Dedifferentiated amniotic fluid mesenchymal stem cell (primary cell): ENCODE results near the gene FADS3.
A peak's percentile ranks its signal among the peaks of the same experiment; 100 is the strongest.

Experiments
- DNase-seq: peaks from one replicate; pipeline ENCODE4 v3.0.0-alpha.2; 2016; ENCODE audit errors: extremely low spot score

The FADS3 gene

GRCh38 chr11:61891331-61892084 is at the start of gene FADS3:
Gene FADS3 (minus strand): TSS chr11:61891545. CDS start chr11:61891381, 164 bp downstream.
- DNase-seq: peak; percentile 62

- no peak for DNase-seq
These were observed 49.1 kb upstream of the FADS3 start for GRCh38 chr11:61940466-61940865.

GRCh38 chr11:61935861-61936260 is 44.5 kb upstream of the FADS3 start:
- DNase-seq: no peak

- no peak for DNase-seq
These were observed 39.6 kb upstream of the FADS3 start for GRCh38 chr11:61930933-61931332.

- DNase-seq: no peak
These were observed 37.3 kb upstream of the FADS3 start for GRCh38 chr11:61928606-61929005.

GRCh38 chr11:61927501-61927900 is 36.2 kb upstream of the FADS3 start:
- no peak for DNase-seq

- DNase-seq: no peak
These were observed 34.9 kb upstream of the FADS3 start for GRCh38 chr11:61926235-61926634.

GRCh38 chr11:61925736-61926135 is 34.4 kb upstream of the FADS3 start:
- DNase-seq: no peak

GRCh38 chr11:61924064-61924455 is 32.7 kb upstream of the FADS3 start:
- no peak for DNase-seq

GRCh38 chr11:61923166-61924063 is 32.1 kb upstream of the FADS3 start:
- peak; percentile 74 for DNase-seq

- DNase-seq: peak; percentile 69
These were observed 31.2 kb upstream of the FADS3 start for GRCh38 chr11:61922539-61922938.

- DNase-seq: no peak
These were observed 30.1 kb upstream of the FADS3 start for GRCh38 chr11:61921446-61921845.

- DNase-seq: no peak
These were observed 28.6 kb upstream of the FADS3 start for GRCh38 chr11:61919705-61920631.

- no peak for DNase-seq
These were observed 27.8 kb upstream of the FADS3 start for GRCh38 chr11:61918938-61919704.

- DNase-seq: no peak
These were observed 27.0 kb upstream of the FADS3 start for GRCh38 chr11:61918251-61918937.

GRCh38 chr11:61917334-61918109 is 26.2 kb upstream of the FADS3 start, which contains the start of gene RAB3IL1:
Gene RAB3IL1 (minus strand): TSS chr11:61917566. CDS start chr11:61917367, 199 bp downstream.
- DNase-seq: peak; percentile 35

GRCh38 chr11:61916737-61917333 is 25.5 kb upstream of the FADS3 start:
- DNase-seq: no peak

- DNase-seq: no peak
These were observed 23.3 kb upstream of the FADS3 start for GRCh38 chr11:61914471-61915171.
